Activated CD4-positive, alpha-beta T cell treated with anti-CD3 and anti-CD28 coated beads, Interleukin-2, Interleukin-6, amounts not matched to agents 100 ng/mL and 50 ng/mL, durations not matched to agents 16 hours and 8 hours (primary cell): ENCODE measurements around the gene BCAS1.
A peak's percentile ranks its signal among the peaks of the same experiment; 100 is the strongest.
"Not testable (repeated sequence)": the region's sequence is repeated elsewhere in the genome, so short reads cannot be mapped to it uniquely, and the experiment has no call there.

Experiments used
- DNase-seq: peaks from one replicate; pipeline ENCODE4 v3.0.0-alpha.2; 2020

The BCAS1 gene

GRCh38 chr20:53981752-53982437 lies 88.5 kb downstream of the BCAS1 start:
- DNase-seq = peak; percentile 35

- DNase-seq = no peak
These were observed 89.3 kb downstream of the BCAS1 start for GRCh38 chr20:53981130-53981529.

GRCh38 chr20:53980031-53980465 lies 90.3 kb downstream of the BCAS1 start:
- no peak for DNase-seq

GRCh38 chr20:53978497-53978896 lies 91.9 kb downstream of the BCAS1 start:
- no peak for DNase-seq

- no peak for DNase-seq
These were observed 93.0 kb downstream of the BCAS1 start for GRCh38 chr20:53977391-53977790.

- DNase-seq = no peak
These were observed 94.6 kb downstream of the BCAS1 start for GRCh38 chr20:53975761-53976160.

GRCh38 chr20:53974785-53975555 lies 95.4 kb downstream of the BCAS1 start:
- no peak for DNase-seq

GRCh38 chr20:53973882-53974281 lies 96.5 kb downstream of the BCAS1 start:
- not testable (repeated sequence) for DNase-seq

- DNase-seq = no peak
These were observed 98.2 kb downstream of the BCAS1 start for GRCh38 chr20:53972179-53972578.

- no peak for DNase-seq
These were observed 99.2 kb downstream of the BCAS1 start for GRCh38 chr20:53971096-53971683.

- no peak for DNase-seq
These were observed 100.2 kb downstream of the BCAS1 start for GRCh38 chr20:53970232-53970631.

- no peak for DNase-seq
These were observed 102.9 kb downstream of the BCAS1 start for GRCh38 chr20:53967527-53967926.

GRCh38 chr20:53966774-53967398 lies 103.5 kb downstream of the BCAS1 start:
- DNase-seq = no peak

GRCh38 chr20:53964501-53965253 lies 105.7 kb downstream of the BCAS1 start:
- no peak for DNase-seq

- no peak for DNase-seq
These were observed 106.3 kb downstream of the BCAS1 start for GRCh38 chr20:53964067-53964466.

- no peak for DNase-seq
These were observed 106.8 kb downstream of the BCAS1 start for GRCh38 chr20:53963635-53964034.

- DNase-seq = no peak
These were observed 108.0 kb downstream of the BCAS1 start for GRCh38 chr20:53962388-53962787.

- DNase-seq = no peak
These were observed 108.9 kb downstream of the BCAS1 start for GRCh38 chr20:53961527-53961926.

- no peak for DNase-seq
These were observed 109.7 kb downstream of the BCAS1 start for GRCh38 chr20:53960579-53961272.

GRCh38 chr20:53959911-53960578 lies 110.3 kb downstream of the BCAS1 start:
- DNase-seq = no peak

- no peak for DNase-seq
These were observed 112.1 kb downstream of the BCAS1 start for GRCh38 chr20:53958260-53958659.
